Activated CD4-positive, CD25-positive, alpha-beta regulatory T cell (primary cell): Measurements from ENCODE around the gene LYZ.
"Not testable (repeated sequence)": the region's sequence is repeated elsewhere in the genome, so short reads cannot be mapped to it uniquely, and the experiment has no call there.

Experiments used
- DNase-seq, 4 experiments: peaks; one replicate each; lab custom pipeline; 2025; lab: John Stamatoyannopoulos, UW

Gene LYZ

DNA sequence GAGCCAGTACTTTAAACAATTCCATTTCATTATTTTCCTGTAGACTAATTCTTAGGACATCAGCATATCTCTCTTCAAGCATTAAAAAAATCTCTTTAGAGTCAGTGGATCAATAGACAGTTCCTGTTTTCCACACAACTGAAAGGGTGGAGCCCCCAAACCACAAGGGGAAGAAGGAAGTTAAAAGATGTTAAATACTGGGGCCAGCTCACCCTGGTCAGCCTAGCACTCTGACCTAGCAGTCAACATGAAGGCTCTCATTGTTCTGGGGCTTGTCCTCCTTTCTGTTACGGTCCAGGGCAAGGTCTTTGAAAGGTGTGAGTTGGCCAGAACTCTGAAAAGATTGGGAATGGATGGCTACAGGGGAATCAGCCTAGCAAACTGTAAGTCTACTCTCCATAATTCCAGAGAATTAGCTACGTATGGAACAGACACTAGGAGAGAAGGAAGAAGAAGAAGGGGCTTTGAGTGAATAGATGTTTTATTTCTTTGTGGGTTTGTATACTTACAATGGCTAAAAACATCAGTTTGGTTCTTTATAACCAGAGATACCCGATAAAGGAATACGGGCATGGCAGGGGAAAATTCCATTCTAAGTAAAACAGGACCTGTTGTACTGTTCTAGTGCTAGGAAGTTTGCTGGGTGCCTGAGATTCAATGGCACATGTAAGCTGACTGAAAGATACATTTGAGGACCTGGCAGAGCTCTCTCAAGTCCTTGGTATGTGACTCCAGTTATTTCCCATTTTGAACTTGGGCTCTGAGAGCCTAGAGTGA lies at the start of gene LYZ:
Gene LYZ (plus strand): TSS at position 220 of the 777 bp plus-strand sequence. CDS start 28 bp downstream, at position 248.
- no peak for DNase-seq

- no peak for DNase-seq
Observed at GRCh38 chr12:69298947-69299346, 49.2 kb upstream of the LYZ start.

- DNase-seq, result no peak
Observed at GRCh38 chr12:69304284-69304683, 43.9 kb upstream of the LYZ start.

- DNase-seq, result no peak
Observed at GRCh38 chr12:69309461-69309860, 38.7 kb upstream of the LYZ start.

DNA sequence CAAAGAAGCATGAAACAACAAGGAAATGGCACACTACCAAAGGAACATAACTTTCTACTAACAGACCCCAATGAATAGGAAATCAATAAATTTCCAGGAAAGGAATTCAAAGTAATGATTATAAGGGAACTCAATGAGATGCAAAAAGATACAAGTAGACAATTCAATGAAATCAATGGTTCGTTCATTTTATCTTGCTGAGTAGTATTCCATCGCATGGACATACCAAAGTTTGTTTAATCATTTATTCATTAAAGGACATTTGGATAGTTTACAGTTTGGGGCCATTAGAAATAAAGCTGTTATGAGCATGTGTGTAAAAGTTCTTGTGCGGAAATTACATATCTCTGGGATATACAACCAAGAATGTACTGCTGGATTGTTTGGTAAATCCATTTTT lies 35.0 kb upstream of the LYZ start:
- no peak for DNase-seq

- DNase-seq, result not testable (repeated sequence)
Observed at GRCh38 chr12:69316784-69317183, 31.4 kb upstream of the LYZ start.

- not testable (repeated sequence) for DNase-seq
Observed at GRCh38 chr12:69317233-69317632, 30.9 kb upstream of the LYZ start.

- no peak for DNase-seq
Observed at GRCh38 chr12:69318225-69318624, 30.0 kb upstream of the LYZ start.

DNA sequence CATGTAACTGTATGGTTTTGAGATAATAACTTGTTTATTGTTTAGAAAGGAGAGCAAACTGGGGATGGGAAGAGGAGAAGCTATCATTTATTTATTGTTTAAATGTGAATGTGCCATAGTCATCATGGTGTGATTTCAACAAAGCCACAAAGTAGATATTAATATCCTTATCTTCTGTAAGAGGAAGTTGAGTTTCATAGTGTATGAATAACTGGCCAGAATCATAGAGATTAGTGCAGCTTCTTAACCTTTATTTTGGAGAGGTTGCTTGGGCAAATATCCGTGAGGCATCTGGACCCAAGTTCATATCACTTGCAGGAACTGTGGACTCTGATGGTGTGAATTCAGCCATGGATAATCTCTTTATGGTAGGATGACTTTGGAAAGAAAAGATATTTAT lies 26.8 kb upstream of the LYZ start:
- no peak for DNase-seq

DNA sequence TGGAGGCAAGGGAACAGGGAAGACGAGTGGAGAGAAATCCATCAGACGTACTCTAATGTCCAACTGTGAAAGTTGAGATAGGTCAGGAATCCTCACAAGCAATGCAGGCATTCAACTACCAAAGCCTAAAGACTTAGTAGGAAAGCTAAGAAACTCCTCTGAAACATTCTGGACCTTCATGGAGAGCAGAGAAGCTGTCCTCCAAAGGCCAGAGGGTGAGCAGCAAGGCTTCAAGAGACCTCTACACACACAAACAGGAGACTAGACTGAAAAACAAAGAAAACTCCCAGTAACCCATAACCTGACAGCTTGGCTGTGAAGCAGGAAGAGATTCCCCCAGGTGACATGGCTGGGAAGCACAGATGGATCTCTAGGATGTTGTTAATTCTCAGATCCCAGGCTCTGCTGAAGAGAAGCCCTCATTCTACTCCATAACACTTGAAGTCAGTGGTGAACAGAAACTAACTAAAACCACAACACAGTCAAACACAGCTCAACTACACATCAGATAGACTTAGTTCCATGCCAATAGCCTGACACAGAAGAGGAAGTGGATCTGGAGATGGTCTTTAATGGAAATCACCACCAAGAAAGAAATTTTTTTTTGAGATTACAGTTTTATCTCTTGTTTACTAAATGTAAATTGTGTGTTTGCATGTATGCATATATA lies 23.2 kb upstream of the LYZ start:
- DNase-seq, result no peak

DNA sequence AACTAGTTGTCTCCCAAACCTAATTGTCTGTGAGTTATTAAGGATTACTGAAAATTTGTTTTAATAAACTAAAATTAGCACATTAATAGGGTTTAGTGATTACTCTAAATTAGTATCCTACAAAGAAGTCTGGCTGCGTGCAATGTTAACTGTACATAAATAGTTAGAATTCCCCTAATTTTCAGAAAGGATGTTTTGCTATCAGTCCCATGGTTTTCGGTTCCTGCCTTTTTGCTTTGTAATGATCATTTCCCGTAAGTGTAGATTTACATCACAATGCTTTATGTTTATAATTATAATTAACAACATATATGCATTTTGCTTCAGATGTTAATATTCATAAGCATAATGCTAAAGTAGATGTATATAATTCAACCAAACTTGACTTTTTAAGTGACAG lies 19.8 kb upstream of the LYZ start:
- DNase-seq, result no peak

DNA sequence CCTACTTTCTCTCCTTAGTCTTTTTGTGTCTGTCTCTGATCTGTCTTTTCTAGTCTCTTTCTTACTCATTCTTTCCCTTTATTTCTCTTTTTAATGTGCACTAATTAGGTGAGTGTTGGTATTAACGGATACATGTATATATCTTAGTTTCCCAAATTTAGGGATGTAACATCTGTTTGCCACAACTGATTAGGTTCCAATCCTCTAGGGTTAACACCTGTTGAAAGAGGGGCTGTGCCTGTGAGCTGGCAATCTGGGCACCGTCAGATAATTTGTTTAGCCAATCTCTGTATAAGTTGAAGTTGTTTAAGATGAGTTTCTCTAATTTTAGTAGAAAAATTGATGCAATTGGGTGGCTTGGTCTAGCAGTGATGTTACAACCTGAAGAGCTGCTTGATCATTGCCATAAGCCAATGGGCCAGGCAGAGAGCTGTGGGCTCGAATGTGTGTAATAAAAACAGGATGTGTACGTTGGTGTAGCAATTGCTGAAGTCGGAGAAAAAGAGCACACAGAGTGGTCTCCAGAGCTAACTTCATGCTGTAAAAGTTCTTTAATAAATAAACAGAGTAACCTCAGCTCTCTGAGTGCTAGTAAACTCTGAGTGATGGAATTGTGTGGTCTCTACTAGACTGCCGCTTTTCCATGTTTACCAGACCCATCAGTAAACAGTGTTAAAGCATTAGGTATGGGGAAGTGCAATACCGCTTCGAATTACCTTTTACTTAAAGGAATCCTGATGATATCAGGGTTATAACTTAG lies 18.3 kb upstream of the LYZ start:
- DNase-seq, result no peak

- DNase-seq, result peak in 3 of 4 experiments; percentile 5 to 39 (median 36)
Observed at GRCh38 chr12:69330475-69331473, 17.4 kb upstream of the LYZ start.

DNA sequence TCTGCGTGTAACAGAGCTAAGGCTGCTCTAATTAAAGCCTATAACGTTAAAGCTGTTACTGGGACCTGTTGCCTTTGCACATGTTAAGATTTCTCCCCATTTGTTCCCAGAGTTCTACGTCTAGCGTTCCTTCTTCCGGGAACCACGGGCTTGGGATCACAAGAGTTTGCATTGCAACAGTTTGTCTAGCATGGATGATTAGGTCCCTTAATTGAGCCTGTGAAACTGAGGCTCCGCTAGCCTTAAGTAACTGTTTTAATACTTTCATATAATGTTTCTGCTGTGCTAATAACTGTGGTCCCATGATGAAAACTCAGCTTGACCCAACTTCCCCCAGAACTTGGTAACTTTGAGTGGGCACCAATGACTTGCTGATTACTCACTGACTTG lies 16.7 kb upstream of the LYZ start:
- no peak for DNase-seq

DNA sequence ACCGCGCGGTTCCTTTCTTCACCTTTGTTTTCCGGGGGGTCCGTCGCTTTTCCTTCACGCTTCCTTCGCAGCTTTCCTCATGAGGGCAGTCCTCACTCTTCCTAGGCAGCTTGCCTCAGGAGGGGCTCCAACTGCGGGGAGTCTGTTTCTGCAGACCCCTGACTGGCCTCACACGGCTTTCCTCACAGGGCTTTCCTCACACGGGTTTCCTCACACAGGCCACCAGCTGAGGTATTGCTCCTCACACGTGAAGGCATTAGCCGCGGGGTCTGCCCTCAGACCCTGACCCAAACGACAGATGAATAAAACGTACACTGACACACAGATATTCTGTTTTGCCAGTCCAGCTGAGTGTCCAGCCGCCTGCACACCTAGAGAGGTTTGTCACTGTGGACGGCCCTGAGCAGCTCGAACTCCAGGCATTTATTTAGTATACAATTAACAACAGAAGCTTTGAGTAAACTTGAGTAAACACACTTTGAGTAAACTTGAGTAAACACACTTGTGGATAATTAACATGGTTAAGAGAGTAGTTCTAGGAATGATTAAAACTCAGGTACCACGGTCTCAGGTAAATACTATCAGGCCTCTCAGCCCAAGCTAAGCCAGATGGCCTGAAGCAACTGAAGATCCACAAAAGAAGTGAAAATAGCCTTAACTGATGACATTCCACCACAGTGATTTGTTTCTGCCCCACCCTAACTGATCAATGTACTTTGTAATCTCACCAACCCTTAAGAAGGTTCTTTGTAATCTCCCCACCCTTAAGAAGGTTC lies 16.1 kb upstream of the LYZ start:
- DNase-seq, result no peak

DNA sequence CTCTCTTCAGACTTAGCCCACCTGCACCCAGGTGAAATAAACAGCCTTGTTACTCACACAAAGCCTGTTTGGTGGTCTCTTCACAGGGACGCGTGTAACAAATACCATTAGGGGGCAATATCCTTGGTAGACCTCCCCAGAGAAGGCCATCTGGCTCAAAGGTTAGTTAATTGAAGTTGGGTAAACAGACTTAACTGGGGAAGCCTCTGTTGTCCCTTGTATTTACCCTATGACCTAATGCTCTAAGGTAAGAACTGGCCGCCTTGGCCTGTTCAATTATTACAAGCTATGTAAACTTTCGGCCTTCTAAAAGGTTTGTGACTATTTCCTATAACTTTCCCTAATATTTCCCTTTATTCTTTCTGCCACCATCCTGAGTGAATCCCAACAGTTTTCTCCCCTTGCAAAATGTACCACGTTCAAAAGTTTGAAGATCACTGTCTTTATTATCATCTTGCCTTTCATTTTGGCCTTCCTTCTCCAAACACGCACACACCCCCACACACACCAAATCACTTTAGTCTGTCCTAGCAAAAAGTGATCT lies 15.3 kb upstream of the LYZ start:
- no peak for DNase-seq

DNA sequence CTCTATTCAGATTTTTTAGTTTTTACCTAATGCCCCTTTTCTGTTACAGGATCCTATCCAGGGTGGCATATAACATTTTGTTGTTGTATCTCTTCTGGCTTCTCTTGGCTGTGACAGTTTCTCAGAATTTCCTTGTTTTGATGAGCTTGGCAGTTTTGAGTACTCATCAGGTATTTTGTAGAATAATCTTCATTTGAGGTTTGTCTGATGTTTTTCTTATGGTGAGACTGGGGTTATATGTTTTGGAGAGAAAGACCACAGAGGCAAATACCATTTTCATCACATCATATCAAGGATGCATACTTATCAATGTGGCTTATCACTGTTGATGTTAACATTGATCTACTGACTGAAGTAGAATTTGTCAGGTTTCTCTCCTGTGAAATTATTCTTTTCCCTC lies 14.0 kb upstream of the LYZ start:
- no peak for DNase-seq

- DNase-seq, result no peak
Observed at GRCh38 chr12:69337311-69338090, 10.7 kb upstream of the LYZ start.

- DNase-seq, result no peak
Observed at GRCh38 chr12:69338120-69338859, 9.9 kb upstream of the LYZ start.
